Endothelial cell of umbilical vein (primary cell): Measurements from ENCODE around the gene PACS1. TPM values are rescaled to one million over a fixed set of nuclear protein-coding genes. Genes with fewer than 3 reads are reported as not detected.

Experiments used
- BruUV-seq: library from RNA; stranded (reverse); fragments of 400-500 nt; replicated peaks from 2 replicates; lab custom pipeline; 2021; lab: Mats Ljungman, UMichigan
- CTCF ChIA-PET: fragments of 300-600, 350-600 bp; sonication (Branson Sonifier 250); formaldehyde crosslinking; loops from one replicate; lab custom pipeline; 2021; ENCODE audit warnings: antibody characterized with exemption, inconsistent platforms; lab: Charles Lee
- POLR2A ChIA-PET: fragments of 300-600, 350-600 bp; sonication (Branson Sonifier 250); formaldehyde crosslinking; loops from one replicate; lab custom pipeline; 2021; ENCODE audit warnings: antibody characterized with exemption, inconsistent platforms; lab: Charles Lee
- DNase-seq: peaks from one replicate; pipeline ENCODE4 v3.0.0-alpha.2; 2011; ENCODE audit warnings: low read depth, low spot score
- FAIRE-seq: peaks from 2 replicates; lab custom pipeline; 2011; peaks lifted over from hg19 to GRCh38; lab: Jason Lieb, UNC
- H2AFZ ChIP-seq: 2 replicates; pipeline ENCODE4 v1.6.0; 2012; ENCODE audit warnings: low read depth, low read length, control low read depth, inconsistent platforms
- H3K27ac ChIP-seq: 2 replicates; pipeline ENCODE4 v1.5.1; 2011; ENCODE audit warnings: low read depth, mild to moderate bottlenecking, control low read depth, low read length, moderate library complexity; ENCODE audit not compliant: insufficient read depth
- H3K27me3 ChIP-seq, 2 experiments: 2 replicates each; pipeline versions ENCODE4 v1.6.0 to v1.6.1; 2011; ENCODE audit warnings: low read length in 2 of 2, mixed read lengths in 1 of 2; ENCODE audit not compliant: control insufficient read depth in 2 of 2, insufficient read depth in 2 of 2
- H3K36me3 ChIP-seq, 2 experiments: 2 replicates in 1 of 2; 3 replicates in 1 of 2; pipeline ENCODE4 v1.5.1; 2011; ENCODE audit warnings: low read length in 2 of 2, mild to moderate bottlenecking in 1 of 2, moderate library complexity in 1 of 2; ENCODE audit not compliant: control insufficient read depth in 2 of 2, insufficient read depth in 2 of 2; ENCODE audit errors: extremely low read depth in 1 of 2
- H3K4me1 ChIP-seq: 3 replicates; pipeline ENCODE4 v1.5.1; 2011; ENCODE audit warnings: mild to moderate bottlenecking, low read length; ENCODE audit not compliant: control insufficient read depth, insufficient read depth; ENCODE audit errors: extremely low read depth
- H3K4me2 ChIP-seq: 2 replicates; pipeline ENCODE4 v1.6.1; 2011; ENCODE audit warnings: low read length, control low read depth, mixed read lengths; ENCODE audit not compliant: insufficient read depth
- H3K4me3 ChIP-seq, 3 experiments: fragments of 200-600 bp in 1 of 3; sonication (generic), shearing (Covaris generic) in 1 of 3; replicated peaks in 1 of 3; 2 replicates each; pipeline ENCODE4 v1.5.1; 2011 to 2016; ENCODE audit warnings: control low read depth in 3 of 3, low read length in 3 of 3, mild to moderate bottlenecking in 2 of 3, inconsistent platforms in 1 of 3, low read depth in 1 of 3, moderate library complexity in 1 of 3; ENCODE audit not compliant: insufficient read depth in 1 of 3
- H3K79me2 ChIP-seq: 2 replicates; pipeline ENCODE4 v1.6.0; 2012; ENCODE audit warnings: low read length, inconsistent platforms; ENCODE audit not compliant: control insufficient read depth, insufficient read depth
- H3K9ac ChIP-seq: replicated peaks from 2 replicates; pipeline ENCODE3; 2011; ENCODE audit warnings: low read length, control low read depth; ENCODE audit not compliant: insufficient read depth; ENCODE audit errors: extremely low read depth
- H3K9me1 ChIP-seq: replicated peaks from 3 replicates; pipeline ENCODE4 v1.6.0; 2011; ENCODE audit warnings: mild to moderate bottlenecking, low read length; ENCODE audit not compliant: control insufficient read depth, insufficient read depth; ENCODE audit errors: extremely low read depth
- H3K9me3 ChIP-seq: replicated peaks from 2 replicates; pipeline ENCODE4 v1.5.1; 2012; ENCODE audit warnings: low read length, inconsistent platforms; ENCODE audit not compliant: control insufficient read depth, insufficient read depth
- H4K20me1 ChIP-seq: replicated peaks from 2 replicates; pipeline ENCODE3; 2011; ENCODE audit warnings: mild to moderate bottlenecking, low read length; ENCODE audit not compliant: control insufficient read depth, insufficient read depth; ENCODE audit errors: extremely low read depth
- EZH2 ChIP-seq: IDR thresholded peaks from 2 replicates; pipeline ENCODE4 v1.6.1; 2012; ENCODE audit warnings: borderline replicate concordance, low read depth, mild to moderate bottlenecking, moderate library complexity, low read length, inconsistent platforms; ENCODE audit not compliant: severe bottlenecking
- FOS ChIP-seq: IDR thresholded peaks from 2 replicates; pipeline ENCODE4 v1.6.1; 2011; ENCODE audit warnings: mild to moderate bottlenecking, low read length, moderate library complexity, borderline replicate concordance; ENCODE audit not compliant: insufficient read depth
- GATA2 ChIP-seq: IDR thresholded peaks from 2 replicates; pipeline ENCODE4 v1.7.0; 2011; ENCODE audit warnings: low read depth, mild to moderate bottlenecking, moderate library complexity, mixed read lengths, low read length; ENCODE audit not compliant: insufficient read length, insufficient read depth
- JUN ChIP-seq: IDR thresholded peaks from 2 replicates; pipeline ENCODE4 v1.6.1; 2011; ENCODE audit warnings: borderline replicate concordance, low read depth; ENCODE audit not compliant: insufficient read length, insufficient read depth
- MYC ChIP-seq: IDR thresholded peaks from one replicate; pipeline ENCODE4 v1.6.1; 2011; ENCODE audit warnings: mild to moderate bottlenecking, low read depth, low read length
- POLR2A ChIP-seq: IDR thresholded peaks from 2 replicates; pipeline ENCODE4 v1.6.1; 2012; ENCODE audit warnings: low read depth, mild to moderate bottlenecking, control low read depth, low read length
- POLR2AphosphoS5 ChIP-seq: IDR thresholded peaks from 2 replicates; pipeline ENCODE4 v1.6.1; 2012; ENCODE audit warnings: low read depth, mild to moderate bottlenecking, control low read depth, low read length, moderate library complexity; ENCODE audit not compliant: insufficient read depth
- dilution Hi-C: fragments of 300-500 bp; cut with MboI; formaldehyde crosslinking; loops from one replicate; pipeline ENCODE4 v1.15.0; 2019; ENCODE audit warnings: low sequenced_read_pairs; ENCODE audit not compliant: extremely low pct_ligation_motif_present
- intact Hi-C: fragments of 100-400 bp; cut with micrococcal nuclease; formaldehyde crosslinking; loops from one replicate; pipeline ENCODE4 v1.10.0; 2022
- polyA plus RNA-seq, 4 experiments: library from polyadenylated mRNA; depleted of rRNA in 3 of 4; stranded (reverse) in 3 of 4; unstranded in 1 of 4; fragments of >200 nt; gene quantifications; 2 replicates each; pipeline versions ENCODE4 v1.2.1 to v1.2.3, GENCODE V29; 2011 to 2012; ENCODE audit warnings: missing spikeins in 1 of 4
- total RNA-seq: library from RNA; stranded (reverse); gene quantifications from 2 replicates; pipeline ENCODE4 v1.2.3, GENCODE V29; 2021
- TF ChIP-seq, protein P1 (sequence below), 2 donors: IDR thresholded peaks; 1 replicate in 1 of 2; 2 replicates in 1 of 2; pipeline ENCODE4 v1.5.1; 2011; ENCODE audit warnings: low read length in 2 of 2, mild to moderate bottlenecking in 2 of 2, moderate library complexity in 2 of 2, control low read depth in 1 of 2, inconsistent platforms in 1 of 2, low read depth in 1 of 2; ENCODE audit not compliant: insufficient read depth in 1 of 2; ENCODE audit errors: extremely low read depth in 1 of 2
- TF ChIP-seq, protein P2 (sequence below): IDR thresholded peaks from 2 replicates; pipeline ENCODE4 v1.6.1; 2011; ENCODE audit not compliant: insufficient read depth, insufficient read length

The PACS1 gene
- total and polyA plus RNA-seq, 2 donors (not counting 3 experiments of a cell fraction or from before 2014, with no cell fraction given) = 26.4 to 64.4 TPM

DNA sequence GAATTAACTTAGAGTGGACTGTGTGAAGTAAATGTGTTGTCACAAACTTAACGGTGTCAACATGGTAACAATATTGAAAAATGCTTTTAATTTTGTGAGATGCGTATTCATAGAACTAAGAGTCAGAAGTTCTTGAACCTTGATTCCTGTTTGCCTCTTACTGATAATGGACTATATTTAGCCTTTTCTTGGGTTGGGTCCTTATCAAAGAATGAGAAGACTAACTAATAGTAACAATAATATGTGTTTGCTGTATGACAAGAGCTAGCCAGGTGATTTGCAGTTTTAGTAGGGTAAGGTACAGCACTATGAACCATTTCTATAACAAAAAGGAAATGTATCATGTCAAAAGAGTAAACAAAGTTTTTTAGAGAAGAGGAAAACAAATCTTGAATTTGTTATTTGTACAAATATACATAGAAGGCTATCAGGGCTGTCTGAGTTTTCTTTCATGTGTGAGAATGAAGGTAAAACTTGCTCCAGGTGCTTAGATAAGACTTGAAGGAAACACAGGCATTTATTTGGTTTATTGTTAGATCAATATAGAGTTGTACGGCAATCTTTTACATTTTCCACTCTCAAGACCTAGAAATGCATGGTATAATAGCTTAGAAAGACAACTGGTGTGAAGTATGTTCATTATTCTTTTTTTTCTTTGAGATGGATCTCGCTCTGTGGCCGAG is 74.1 kb downstream of the PACS1 start:
- no peak for TF ChIP-seq JUN
- TF ChIP-seq, protein P1, sequence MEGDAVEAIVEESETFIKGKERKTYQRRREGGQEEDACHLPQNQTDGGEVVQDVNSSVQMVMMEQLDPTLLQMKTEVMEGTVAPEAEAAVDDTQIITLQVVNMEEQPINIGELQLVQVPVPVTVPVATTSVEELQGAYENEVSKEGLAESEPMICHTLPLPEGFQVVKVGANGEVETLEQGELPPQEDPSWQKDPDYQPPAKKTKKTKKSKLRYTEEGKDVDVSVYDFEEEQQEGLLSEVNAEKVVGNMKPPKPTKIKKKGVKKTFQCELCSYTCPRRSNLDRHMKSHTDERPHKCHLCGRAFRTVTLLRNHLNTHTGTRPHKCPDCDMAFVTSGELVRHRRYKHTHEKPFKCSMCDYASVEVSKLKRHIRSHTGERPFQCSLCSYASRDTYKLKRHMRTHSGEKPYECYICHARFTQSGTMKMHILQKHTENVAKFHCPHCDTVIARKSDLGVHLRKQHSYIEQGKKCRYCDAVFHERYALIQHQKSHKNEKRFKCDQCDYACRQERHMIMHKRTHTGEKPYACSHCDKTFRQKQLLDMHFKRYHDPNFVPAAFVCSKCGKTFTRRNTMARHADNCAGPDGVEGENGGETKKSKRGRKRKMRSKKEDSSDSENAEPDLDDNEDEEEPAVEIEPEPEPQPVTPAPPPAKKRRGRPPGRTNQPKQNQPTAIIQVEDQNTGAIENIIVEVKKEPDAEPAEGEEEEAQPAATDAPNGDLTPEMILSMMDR (IDR thresholded peaks at IDR 0.05; ENCODE audit: extremely low read depth in 1 of 2, insufficient read depth in 1 of 2, low read depth in 1 of 2, low read length in 2 of 2) = no peak
- TF ChIP-seq MYC = no peak
- no peak for TF ChIP-seq POLR2A
- H2AFZ ChIP-seq = no peak overlapping the region
- H3K9me3 ChIP-seq = no peaks in the 10 kb centered on the region
- ChIA-PET CTCF (interaction anchor here (1.3 kb wide), 1 partner anchor 99 kb away, joined by 3 read pairs; no protein-coding TSS in a partner anchor), POLR2A (no interaction called here)
- H3K9ac ChIP-seq = no peak overlapping the region
- no peak for DNase-seq
- peaks cover 4% of the 10 kb centered on the region for H3K4me1 ChIP-seq
- H4K20me1 ChIP-seq = no peaks in the 10 kb centered on the region
- H3K4me3 ChIP-seq = no peak overlapping the region
- H3K79me2 ChIP-seq = no peaks in the 10 kb centered on the region
- dilution Hi-C loops = no loop called here
- FAIRE-seq = peak; percentile 4
- intact Hi-C loops = no loop called here
- no peaks in the 10 kb centered on the region for H3K36me3 ChIP-seq
- no peaks in the 10 kb centered on the region for H3K9me1 ChIP-seq
- H3K27ac ChIP-seq = no peak overlapping the region
- H3K27me3 ChIP-seq = no peaks in the 10 kb centered on the region
- BruUV-seq = no TSS peak
- no peak overlapping the region for H3K4me2 ChIP-seq

DNA sequence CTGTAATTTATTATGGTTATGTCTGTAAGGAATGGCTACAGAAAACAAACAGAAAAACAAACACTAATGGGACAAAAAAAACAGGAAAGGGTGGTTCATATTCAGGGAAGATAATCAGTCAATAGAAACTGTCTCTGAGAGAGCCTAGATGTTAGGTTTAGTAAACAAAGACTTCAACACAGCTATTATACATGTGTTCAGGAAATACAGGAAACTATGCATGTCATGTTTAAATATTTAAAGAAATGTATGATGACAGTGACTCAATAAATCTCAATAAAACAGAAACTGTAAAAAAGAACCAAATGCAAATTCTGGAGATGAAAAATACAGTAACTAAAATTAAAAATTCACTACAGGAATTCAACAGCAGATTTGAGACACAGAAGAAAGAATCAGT is 76.0 kb downstream of the PACS1 start:
- no peak overlapping the region for H3K4me2 ChIP-seq
- H3K9me3 ChIP-seq = no peaks in the 10 kb centered on the region
- H3K27me3 ChIP-seq = no peaks in the 10 kb centered on the region
- H3K36me3 ChIP-seq = no peaks in the 10 kb centered on the region
- TF ChIP-seq MYC (no peak), GATA2 (no peak), POLR2AphosphoS5 (no peak), FOS (no peak), JUN (no peak), POLR2A (no peak), EZH2 (no peak)
- TF ChIP-seq, protein P1 (IDR thresholded peaks at IDR 0.05; ENCODE audit: extremely low read depth in 1 of 2, insufficient read depth in 1 of 2, low read depth in 1 of 2, low read length in 2 of 2) = no peak
- TF ChIP-seq, protein P2, sequence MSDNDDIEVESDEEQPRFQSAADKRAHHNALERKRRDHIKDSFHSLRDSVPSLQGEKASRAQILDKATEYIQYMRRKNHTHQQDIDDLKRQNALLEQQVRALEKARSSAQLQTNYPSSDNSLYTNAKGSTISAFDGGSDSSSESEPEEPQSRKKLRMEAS = no peak
- intact Hi-C loops = no loop called here
- ChIA-PET CTCF (interaction anchor here (1.0 kb wide), 2 partner anchors 11 to 42 kb away, joined by 3 read pairs; no protein-coding TSS in a partner anchor), POLR2A (no interaction called here)
- no TSS peak for BruUV-seq
- no peak overlapping the region for H3K4me3 ChIP-seq
- H3K27ac ChIP-seq = no peak overlapping the region
- no peak overlapping the region for H3K9ac ChIP-seq
- dilution Hi-C loops = no loop called here
- H4K20me1 ChIP-seq = no peaks in the 10 kb centered on the region
- no peaks in the 10 kb centered on the region for H3K79me2 ChIP-seq
- H3K9me1 ChIP-seq = no peaks in the 10 kb centered on the region
- H2AFZ ChIP-seq = no peak overlapping the region
- DNase-seq (no peak), FAIRE-seq (no peak)
- H3K4me1 ChIP-seq = peaks cover 4% of the 10 kb centered on the region
